H54 (cell line): ENCODE results near the gene ZRANB1.

Experiments used
- DNase-seq: peaks from one replicate; pipeline ENCODE4 v3.0.0; 2011; ENCODE audit warnings: low spot score, mixed read lengths; ENCODE audit not compliant: insufficient read length
- FAIRE-seq: peaks from 3 replicates; lab custom pipeline; 2011; peaks lifted over from hg19 to GRCh38; lab: Jason Lieb, UNC
- POLR2A ChIP-seq: IDR thresholded peaks from 2 replicates; pipeline ENCODE4 v1.6.1; 2011; ENCODE audit warnings: low read depth, mild to moderate bottlenecking, low read length

Gene ZRANB1

GRCh38 chr10:125037145-125037877, 95.4 kb downstream of the ZRANB1 start:
- peak; percentile 77 for DNase-seq
- FAIRE-seq, result peak; percentile 64
- TF ChIP-seq POLR2A, result no peak
